NCI-H187 (cell line): ENCODE data around the gene ORC6.

ENCODE experiments used
- DNase-seq, 2 experiments: peaks; one replicate each; lab custom pipeline; 2025; lab: John Stamatoyannopoulos, UW

ORC6 gene

GRCh38 chr16:46701615-46702014, 12.2 kb downstream of the ORC6 start:
- no peak for DNase-seq

- DNase-seq, result no peak
These were observed 12.6 kb downstream of the ORC6 start for GRCh38 chr16:46702030-46702429.

GRCh38 chr16:46706642-46707041, 17.2 kb downstream of the ORC6 start:
- DNase-seq, result no peak

- no peak for DNase-seq
These were observed 20.1 kb downstream of the ORC6 start for GRCh38 chr16:46709469-46710005.

- no peak for DNase-seq
These were observed 21.9 kb downstream of the ORC6 start for GRCh38 chr16:46711106-46712058.

- no peak for DNase-seq
These were observed 23.5 kb downstream of the ORC6 start for GRCh38 chr16:46712911-46713310.

- DNase-seq, result no peak
These were observed 24.2 kb downstream of the ORC6 start for GRCh38 chr16:46713634-46714033.

- DNase-seq, result no peak
These were observed 25.5 kb downstream of the ORC6 start for GRCh38 chr16:46714797-46715591.

GRCh38 chr16:46715769-46716305, 26.4 kb downstream of the ORC6 start:
- DNase-seq, result no peak

- no peak for DNase-seq
These were observed 28.2 kb downstream of the ORC6 start for GRCh38 chr16:46717692-46718091.

- no peak for DNase-seq
These were observed 28.8 kb downstream of the ORC6 start for GRCh38 chr16:46718214-46718613.

- DNase-seq, result no peak
These were observed 30.1 kb downstream of the ORC6 start for GRCh38 chr16:46719528-46719927.

GRCh38 chr16:46720619-46721018, 31.2 kb downstream of the ORC6 start:
- no peak for DNase-seq

GRCh38 chr16:46721885-46722284, 32.4 kb downstream of the ORC6 start:
- no peak for DNase-seq

- DNase-seq, result no peak
These were observed 37.7 kb downstream of the ORC6 start for GRCh38 chr16:46727184-46727583.

GRCh38 chr16:46727630-46728029, 38.2 kb downstream of the ORC6 start:
- no peak for DNase-seq

GRCh38 chr16:46728806-46729205, 39.3 kb downstream of the ORC6 start:
- DNase-seq, result no peak

- no peak for DNase-seq
These were observed 40.0 kb downstream of the ORC6 start for GRCh38 chr16:46729326-46729995.

- no peak for DNase-seq
These were observed 40.7 kb downstream of the ORC6 start for GRCh38 chr16:46730126-46730525.

- no peak for DNase-seq
These were observed 41.6 kb downstream of the ORC6 start for GRCh38 chr16:46730801-46731690.
